Coronary artery (tissue), 2 donors: Measurements from ENCODE around the gene PHKA1.
A peak's percentile ranks its signal among the peaks of the same experiment; 100 is the strongest.

Experiments used
- DNase-seq: peaks from one replicate; pipeline ENCODE4 v3.0.0-alpha.2; 2017; ENCODE audit warnings: low spot score
- H3K27ac ChIP-seq, 2 donors: fragments of 200-600 bp; sonication (generic); one replicate each; pipeline ENCODE4 v1.5.1; 2016 to 2019
- H3K4me3 ChIP-seq: fragments of 200-600 bp; sonication (generic); 2 replicates; pipeline ENCODE4 v1.5.1; 2016; ENCODE audit warnings: mild to moderate bottlenecking, moderate library complexity
- TF ChIP-seq, protein P1 (sequence below): fragments of 200-600 bp; sonication (generic); IDR thresholded peaks from one replicate; pipeline ENCODE4 v1.5.1; 2019; ENCODE audit warnings: antibody characterized with exemption

The PHKA1 gene

DNA sequence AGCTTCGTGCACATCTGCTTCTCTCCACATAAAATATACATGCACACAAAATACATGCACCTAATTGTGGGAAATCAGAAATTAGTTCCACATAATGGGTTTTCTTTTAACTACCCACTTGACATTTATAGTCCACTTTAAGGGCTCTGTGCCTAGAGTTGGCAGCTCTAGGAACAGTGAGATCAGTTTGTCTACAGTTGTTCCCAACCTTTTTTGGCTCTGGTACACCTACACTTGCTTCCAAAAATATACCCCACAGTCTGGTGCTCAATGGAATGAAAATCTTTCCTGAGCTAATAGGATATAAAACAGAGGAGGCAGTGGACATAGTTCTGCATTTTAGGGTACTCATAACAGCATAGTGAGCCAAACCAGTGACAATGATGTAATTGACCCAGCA, 177.6 kb downstream of the PHKA1 start:
- TF ChIP-seq, protein P1, sequence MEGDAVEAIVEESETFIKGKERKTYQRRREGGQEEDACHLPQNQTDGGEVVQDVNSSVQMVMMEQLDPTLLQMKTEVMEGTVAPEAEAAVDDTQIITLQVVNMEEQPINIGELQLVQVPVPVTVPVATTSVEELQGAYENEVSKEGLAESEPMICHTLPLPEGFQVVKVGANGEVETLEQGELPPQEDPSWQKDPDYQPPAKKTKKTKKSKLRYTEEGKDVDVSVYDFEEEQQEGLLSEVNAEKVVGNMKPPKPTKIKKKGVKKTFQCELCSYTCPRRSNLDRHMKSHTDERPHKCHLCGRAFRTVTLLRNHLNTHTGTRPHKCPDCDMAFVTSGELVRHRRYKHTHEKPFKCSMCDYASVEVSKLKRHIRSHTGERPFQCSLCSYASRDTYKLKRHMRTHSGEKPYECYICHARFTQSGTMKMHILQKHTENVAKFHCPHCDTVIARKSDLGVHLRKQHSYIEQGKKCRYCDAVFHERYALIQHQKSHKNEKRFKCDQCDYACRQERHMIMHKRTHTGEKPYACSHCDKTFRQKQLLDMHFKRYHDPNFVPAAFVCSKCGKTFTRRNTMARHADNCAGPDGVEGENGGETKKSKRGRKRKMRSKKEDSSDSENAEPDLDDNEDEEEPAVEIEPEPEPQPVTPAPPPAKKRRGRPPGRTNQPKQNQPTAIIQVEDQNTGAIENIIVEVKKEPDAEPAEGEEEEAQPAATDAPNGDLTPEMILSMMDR, result no peak
- peak overlapping the region; percentile 30 to 52 for H3K27ac ChIP-seq
- no peak for DNase-seq
- H3K4me3 ChIP-seq, result no peak overlapping the region

- no peak for DNase-seq
- TF ChIP-seq, protein P1, result no peak
- Histone ChIP-seq H3K27ac (no peak overlapping the region), H3K4me3 (no peak overlapping the region)
These were observed 181.7 kb downstream of the PHKA1 start for GRCh38 chrX:72532366-72532765.
